Psoas muscle (tissue), 7 donors: Measurements from ENCODE around the gene CCR5AS.
"Not testable (repeated sequence)": the region's sequence is repeated elsewhere in the genome, so short reads cannot be mapped to it uniquely, and the experiment has no call there.

ENCODE experiments used
- ATAC-seq, 4 donors: fragments of 200-7000 bp; cut with Tn5 transposase; one replicate each; pipeline ENCODE4 v1.9.1; 2020; ENCODE audit warnings: moderate library complexity in 3 of 4, mild to moderate bottlenecking in 2 of 4
- DNase-seq, 2 donors: peaks; one replicate each; pipeline ENCODE4 v3.0.0-alpha.2; 2020
- H3K27ac ChIP-seq: fragments of 200-600 bp; one replicate; pipeline ENCODE4 v1.8.0; 2022
- H3K27me3 ChIP-seq, 3 donors: fragments of 200-600 bp in 1 of 3; one replicate each; pipeline versions ENCODE4 v1.6.1 to v1.8.0; 2013 to 2022; ENCODE audit warnings: low read length in 2 of 3, mild to moderate bottlenecking in 2 of 3, moderate library complexity in 1 of 3; ENCODE audit not compliant: insufficient read depth in 3 of 3
- H3K36me3 ChIP-seq, 2 donors: fragments of 200-600 bp in 1 of 2; one replicate each; pipeline versions ENCODE4 v1.6.1 to v1.8.0; 2013 to 2022; ENCODE audit warnings: low read depth in 1 of 2, mild to moderate bottlenecking in 1 of 2, moderate library complexity in 1 of 2; ENCODE audit not compliant: insufficient read depth in 1 of 2
- H3K4me1 ChIP-seq: fragments of 200-600 bp; one replicate; pipeline ENCODE4 v1.8.0; 2022
- H3K4me3 ChIP-seq: fragments of 200-600 bp; one replicate; pipeline ENCODE4 v1.8.0; 2022; ENCODE audit warnings: mild to moderate bottlenecking
- H3K9me3 ChIP-seq: fragments of 200-600 bp; one replicate; pipeline ENCODE4 v1.8.0; 2022
- CTCF ChIP-seq: fragments of 200-600 bp; IDR thresholded peaks from one replicate; pipeline ENCODE4 v1.8.0; 2022; ENCODE audit warnings: antibody characterized with exemption
- WGBS, 3 donors: extraction: QIAGEN DNeasy Blood & Tissue Kit; methylation state at CpG; one replicate each; pipeline versions ENCODE4 v1.1.6 to v1.1.7; 2013; 5-methylcytosine and 5-hydroxymethylcytosine counted together
- intact Hi-C, 2 donors: fragments of 100-400 bp; cut with DNase I; formaldehyde crosslinking; loops; one replicate each; pipeline versions ENCODE4 v1.11.0 to v1.14.2; 2022
- donor health status: healthy with polysubstance abuse.
- donor health status: DM: no; HTN: no; CAD: no; lungs with moderate emphysema.
- donor health status: Bipolar disorder and iron deficiency.
- donor health status: healthy.
- donor health status: DM: yes; HTN: yes; CAD: no.
- donor health status: DM: no; HTN: no; CAD: no.
- donor health status: DM: yes; HTN: yes; CAD: no.

The CCR5AS gene

GRCh38 chr3:46429250-46429649, 22.4 kb upstream of the CCR5AS start:
- H3K4me3 ChIP-seq, result no peak overlapping the region
- no peak overlapping the region for H3K27ac ChIP-seq
- ATAC-seq, result no peak
- peaks cover 7% of the 10 kb centered on the region for H3K9me3 ChIP-seq
- TF ChIP-seq CTCF, result no peak
- DNase-seq, result no peak
- no peaks in the 10 kb centered on the region for H3K4me1 ChIP-seq
- 67 to 73% (median 71%) methylated on average over 5 of the region's 5 CpGs for WGBS, 3 donors
- intact Hi-C loops, result no loop called here
- no peaks in the 10 kb centered on the region for H3K27me3 ChIP-seq
- no peaks in the 10 kb centered on the region for H3K36me3 ChIP-seq

- no peak for TF ChIP-seq CTCF
- DNase-seq (no peak), ATAC-seq (peak in 2 of 4 donors; percentile 54 to 61)
- no peak overlapping the region for H3K27ac ChIP-seq
- no peaks in the 10 kb centered on the region for H3K27me3 ChIP-seq
- peaks cover 7% of the 10 kb centered on the region for H3K9me3 ChIP-seq
- H3K4me3 ChIP-seq, result no peak overlapping the region
- intact Hi-C loops, result no loop called here
- no peaks in the 10 kb centered on the region for H3K4me1 ChIP-seq
- H3K36me3 ChIP-seq, result no peaks in the 10 kb centered on the region
- WGBS, 3 donors, result 79 to 85% (median 83%) methylated on average over 10 of the region's 10 CpGs
These were observed 21.3 kb upstream of the CCR5AS start for GRCh38 chr3:46427916-46428833.

GRCh38 chr3:46427404-46427803, 20.5 kb upstream of the CCR5AS start:
- H3K36me3 ChIP-seq, H3K27me3 ChIP-seq, H3K9me3 ChIP-seq, intact Hi-C loops, ATAC-seq, DNase-seq, H3K4me3 ChIP-seq, H3K4me1 ChIP-seq, H3K27ac ChIP-seq: not testable (repeated sequence)
- 47 to 66% (median 48%) methylated on average over 8 of the region's 8 CpGs for WGBS, 3 donors
- peak; percentile 27 for TF ChIP-seq CTCF

- H3K4me1 ChIP-seq, ATAC-seq, H3K4me3 ChIP-seq, H3K27ac ChIP-seq, H3K27me3 ChIP-seq, H3K36me3 ChIP-seq, H3K9me3 ChIP-seq, DNase-seq, intact Hi-C loops: not testable (repeated sequence)
- 74 to 79% (median 77%) methylated on average over 4 of the region's 4 CpGs for WGBS, 3 donors
These were observed 19.6 kb upstream of the CCR5AS start for GRCh38 chr3:46426476-46426875.

- intact Hi-C loops, result no loop called here
- Histone ChIP-seq H3K9me3 (no peaks in the 10 kb centered on the region), H3K36me3 (no peaks in the 10 kb centered on the region), H3K27me3 (no peaks in the 10 kb centered on the region), H3K27ac (no peak overlapping the region), H3K4me3 (no peak overlapping the region), H3K4me1 (no peaks in the 10 kb centered on the region)
- 76 to 79% (median 79%) methylated on average over 5 of the region's 5 CpGs for WGBS, 3 donors
- DNase-seq, result no peak
- no peak for TF ChIP-seq CTCF
- peak in 3 of 4 donors; percentile 50 to 69 (median 56) for ATAC-seq
These were observed 16.7 kb upstream of the CCR5AS start for GRCh38 chr3:46423588-46423987.
